Small intestine (tissue), 7 donors: Measurements from ENCODE around the gene R3HDM2. TPM values are rescaled to one million over a fixed set of nuclear protein-coding genes. Genes with fewer than 3 reads are reported as not detected.
"Not testable (repeated sequence)": the region's sequence is repeated elsewhere in the genome, so short reads cannot be mapped to it uniquely, and the experiment has no call there.

Experiments
- DNase-seq, 2 donors: peaks; one replicate each; pipeline versions ENCODE4 v3.0.0 to v3.0.0-alpha.2; 2013
- FAIRE-seq: peaks from 2 replicates; lab custom pipeline; 2012; peaks lifted over from hg19 to GRCh38; lab: Jason Lieb, UNC
- H3K27ac ChIP-seq, 3 donors: one replicate each; pipeline ENCODE4 v1.5.1; 2013; ENCODE audit warnings: low read length in 2 of 3, mild to moderate bottlenecking in 2 of 3, control low read depth in 1 of 3, inconsistent platforms in 1 of 3, low read depth in 1 of 3, moderate library complexity in 1 of 3
- H3K27me3 ChIP-seq, 3 donors: one replicate each; pipeline ENCODE4 v1.6.1; 2013; ENCODE audit warnings: low read length in 3 of 3, inconsistent platforms in 1 of 3; ENCODE audit not compliant: control insufficient read depth in 3 of 3, insufficient read depth in 3 of 3
- H3K36me3 ChIP-seq, 3 donors: one replicate each; pipeline ENCODE4 v1.6.1; 2013; ENCODE audit warnings: low read length in 3 of 3, inconsistent platforms in 1 of 3, low read depth in 1 of 3, mild to moderate bottlenecking in 1 of 3, moderate library complexity in 1 of 3; ENCODE audit not compliant: control insufficient read depth in 3 of 3, insufficient read depth in 2 of 3
- H3K4me1 ChIP-seq, 3 donors: one replicate each; pipeline ENCODE4 v1.6.1; 2013; ENCODE audit warnings: low read length in 2 of 3, inconsistent platforms in 1 of 3, low read depth in 1 of 3, mild to moderate bottlenecking in 1 of 3, moderate library complexity in 1 of 3; ENCODE audit not compliant: control insufficient read depth in 3 of 3, insufficient read depth in 2 of 3
- H3K4me3 ChIP-seq, 3 donors: one replicate each; pipeline ENCODE4 v1.5.1; 2013; ENCODE audit warnings: low read length in 3 of 3, control low read depth in 1 of 3, inconsistent platforms in 1 of 3, low read depth in 1 of 3, mild to moderate bottlenecking in 1 of 3, moderate library complexity in 1 of 3
- H3K9me3 ChIP-seq, 2 donors: one replicate each; pipeline ENCODE4 v1.6.1; 2013; ENCODE audit warnings: low read depth in 1 of 2, low read length in 1 of 2; ENCODE audit not compliant: control insufficient read depth in 2 of 2, insufficient read depth in 1 of 2
- WGBS, 3 donors: extraction: QIAGEN DNeasy Blood & Tissue Kit; methylation state at CpG; one replicate each; pipeline ENCODE4 v1.1.7; 2013; 5-methylcytosine and 5-hydroxymethylcytosine counted together
- polyA plus RNA-seq, 4 donors: library from polyadenylated mRNA; stranded (reverse) in 3 of 4; unstranded in 1 of 4; fragments of 200-250 nt in 3 of 4; fragments of 120-200 nt in 1 of 4; gene quantifications; one replicate each; pipeline versions ENCODE4 v1.2.1 to v1.2.3, GENCODE V29; 2013
- donor health status: healthy with polysubstance abuse.
- donor health status: control.
- donor health status: control.
- donor health status: Bipolar disorder and iron deficiency.
- donor health status: healthy.

R3HDM2 gene
- polyA plus RNA-seq, 4 donors, result 14.5 to 62.4 (median 18.7) TPM

- H3K27me3 ChIP-seq, DNase-seq, H3K9me3 ChIP-seq, H3K27ac ChIP-seq, H3K4me1 ChIP-seq, FAIRE-seq, H3K4me3 ChIP-seq: not testable (repeated sequence)
- H3K36me3 ChIP-seq, result peaks cover 8 to 36% (median 16%) of the 10 kb centered on the region in 3 donors
- 96 to 97% (median 97%) methylated on average over 6 of the region's 6 CpGs for WGBS, 3 donors
Observed at GRCh38 chr12:57276233-57276632, 154.6 kb downstream of the R3HDM2 start.

DNA sequence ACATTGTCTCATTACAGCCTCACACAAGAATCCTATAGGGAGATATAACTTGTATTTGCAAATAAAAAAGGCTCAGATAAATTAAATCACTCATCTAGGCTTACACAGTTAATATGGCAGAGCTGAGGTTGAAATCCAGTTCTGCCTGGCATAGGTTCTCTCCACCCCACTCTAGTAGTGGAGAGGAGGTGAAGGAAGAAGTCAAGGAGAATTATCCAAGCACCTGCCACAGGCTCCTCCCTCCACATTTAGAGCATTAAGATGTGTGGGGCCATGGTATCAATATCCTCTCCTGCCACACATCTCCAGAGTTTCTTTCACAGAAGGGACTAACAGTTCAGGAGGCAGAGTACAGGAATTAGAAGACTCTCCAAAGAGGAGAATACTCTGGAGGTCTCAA, 157.3 kb downstream of the R3HDM2 start:
- no peak for FAIRE-seq
- H3K4me3 ChIP-seq, result no peak overlapping the region
- H3K27ac ChIP-seq, result no peak overlapping the region
- H3K36me3 ChIP-seq, result peaks cover 14 to 49% (median 22%) of the 10 kb centered on the region in 3 donors
- H3K27me3 ChIP-seq, result no peaks in the 10 kb centered on the region
- no peaks in the 10 kb centered on the region for H3K9me3 ChIP-seq
- DNase-seq, result no peak
- no peaks in the 10 kb centered on the region for H3K4me1 ChIP-seq

GRCh38 chr12:57272337-57273151, 158.3 kb downstream of the R3HDM2 start:
- Histone ChIP-seq H3K9me3 (no peaks in the 10 kb centered on the region), H3K4me3 (no peak overlapping the region), H3K27ac (no peak overlapping the region), H3K4me1 (no peaks in the 10 kb centered on the region), H3K36me3 (peaks cover 7 to 51% (median 24%) of the 10 kb centered on the region in 3 donors), H3K27me3 (no peaks in the 10 kb centered on the region)
- DNase-seq (no peak), FAIRE-seq (no peak)
- whole genome bisulfite sequencing, 3 donors, result 72 to 83% (median 76%) methylated on average over 7 of the region's 7 CpGs

DNA sequence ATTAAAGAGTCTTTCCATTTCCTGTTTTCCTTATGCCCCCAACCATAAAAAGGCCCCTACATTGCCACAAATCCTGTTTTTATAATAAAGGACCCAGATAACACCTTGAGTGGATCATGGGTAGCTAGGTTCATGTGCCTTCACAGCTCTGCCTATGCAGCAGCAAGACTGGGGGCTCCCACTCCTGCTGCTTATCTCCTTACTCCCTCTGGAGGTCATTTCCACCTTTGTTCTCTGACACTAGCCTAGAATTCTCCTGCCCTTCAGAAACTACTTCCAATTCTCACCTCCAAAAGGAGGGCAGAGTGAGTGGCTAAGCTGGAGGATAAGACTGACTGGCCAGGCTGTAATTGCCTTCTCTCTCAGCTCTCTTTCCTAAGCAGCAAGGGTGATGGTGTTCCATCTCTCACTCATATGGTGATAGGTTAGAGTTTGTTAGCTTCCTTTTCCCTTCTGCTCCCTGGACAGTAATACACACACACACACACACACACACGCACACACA, 159.8 kb downstream of the R3HDM2 start:
- Histone ChIP-seq H3K9me3 (no peaks in the 10 kb centered on the region), H3K4me1 (no peaks in the 10 kb centered on the region), H3K4me3 (no peak overlapping the region), H3K27me3 (no peaks in the 10 kb centered on the region), H3K36me3 (peaks cover 10 to 51% (median 26%) of the 10 kb centered on the region in 3 donors), H3K27ac (no peak overlapping the region)
- FAIRE-seq, result no peak
- 92 to 95% (median 94%) methylated on average over 1 of the region's 1 CpG for WGBS, 3 donors
- DNase-seq, result no peak

DNA sequence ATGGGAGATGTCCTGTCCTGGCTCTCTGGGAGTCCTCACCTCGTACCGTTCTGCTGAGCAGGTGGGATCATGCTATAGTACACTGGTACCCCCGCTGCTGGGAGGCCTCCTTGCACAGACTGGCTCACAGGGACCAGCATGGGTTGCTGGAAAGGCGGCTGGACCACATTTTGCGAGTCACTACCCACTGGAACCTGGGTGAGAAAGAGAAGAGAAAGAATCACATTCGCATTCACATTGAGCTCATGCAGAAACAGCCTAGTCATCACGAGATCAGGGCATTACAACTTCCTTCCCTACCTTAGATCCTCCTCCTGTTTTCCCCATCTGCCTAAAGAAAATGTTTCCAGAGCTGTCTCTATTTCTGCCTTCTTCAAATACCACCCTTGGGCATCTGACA, 162.6 kb downstream of the R3HDM2 start:
- H3K36me3 ChIP-seq, result peaks cover 13 to 46% (median 23%) of the 10 kb centered on the region in 3 donors
- H3K4me3 ChIP-seq, result no peak overlapping the region
- H3K27me3 ChIP-seq, result no peaks in the 10 kb centered on the region
- 88 to 93% (median 90%) methylated on average over 7 of the region's 7 CpGs for WGBS, 3 donors
- no peak for FAIRE-seq
- no peaks in the 10 kb centered on the region for H3K4me1 ChIP-seq
- H3K9me3 ChIP-seq, result no peaks in the 10 kb centered on the region
- H3K27ac ChIP-seq, result no peak overlapping the region
- DNase-seq, result no peak

- H3K27ac ChIP-seq, result no peak overlapping the region
- H3K9me3 ChIP-seq, result no peaks in the 10 kb centered on the region
- no peaks in the 10 kb centered on the region for H3K27me3 ChIP-seq
- H3K36me3 ChIP-seq, result peaks cover 13 to 37% (median 14%) of the 10 kb centered on the region in 3 donors
- DNase-seq (no peak), FAIRE-seq (no peak)
- H3K4me1 ChIP-seq, result no peaks in the 10 kb centered on the region
- H3K4me3 ChIP-seq, result no peak overlapping the region
Observed at GRCh38 chr12:57266681-57267080, 164.2 kb downstream of the R3HDM2 start.

DNA sequence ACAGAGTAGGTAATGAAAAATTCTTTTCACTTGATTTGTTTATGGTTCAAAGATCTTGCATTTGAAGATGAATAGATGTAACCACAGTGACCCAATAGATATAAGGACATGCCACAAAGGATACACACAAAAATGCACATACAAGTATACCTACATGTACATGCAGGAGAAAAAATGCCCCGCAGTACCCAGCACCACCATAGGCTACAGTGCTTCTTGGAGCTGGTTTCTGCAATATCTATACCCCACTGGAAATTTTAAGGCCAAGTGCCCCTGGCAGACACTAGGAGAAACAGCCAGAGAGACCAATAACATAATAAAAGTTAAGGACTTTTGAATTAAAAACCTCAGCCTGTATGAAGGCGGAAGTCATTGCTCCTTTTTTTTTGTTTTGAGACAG, 167.7 kb downstream of the R3HDM2 start:
- H3K36me3 ChIP-seq, result peaks cover 6 to 40% (median 20%) of the 10 kb centered on the region in 3 donors

GRCh38 chr12:57262126-57262822, 168.6 kb downstream of the R3HDM2 start:
- DNase-seq, result no peak
- H3K4me3 ChIP-seq, result no peak overlapping the region
- H3K36me3 ChIP-seq, result peaks cover 9 to 43% (median 20%) of the 10 kb centered on the region in 3 donors
- no peaks in the 10 kb centered on the region for H3K4me1 ChIP-seq
- no peak for FAIRE-seq
- 80 to 90% (median 88%) methylated on average over 3 of the region's 3 CpGs for WGBS, 3 donors
- H3K9me3 ChIP-seq, result no peaks in the 10 kb centered on the region
- H3K27ac ChIP-seq, result no peak overlapping the region
- H3K27me3 ChIP-seq, result no peaks in the 10 kb centered on the region

More for the DNA sequence above, 167.7 kb downstream of the R3HDM2 start:
- H3K4me3 ChIP-seq, result no peak overlapping the region
- H3K27me3 ChIP-seq, result no peaks in the 10 kb centered on the region
- 88 to 94% (median 94%) methylated on average over 2 of the region's 2 CpGs for WGBS, 3 donors
- no peaks in the 10 kb centered on the region for H3K4me1 ChIP-seq
- DNase-seq, result no peak
- no peak for FAIRE-seq
- H3K9me3 ChIP-seq, result no peaks in the 10 kb centered on the region
- no peak overlapping the region for H3K27ac ChIP-seq
